Right atrium auricular region (tissue), 2 donors: ENCODE results near the gene MOAP1. TPM values are rescaled to one million over a fixed set of nuclear protein-coding genes. Genes with fewer than 3 reads are reported as not detected.
A peak's percentile ranks its signal among the peaks of the same experiment; 100 is the strongest.
"Not testable (repeated sequence)": the region's sequence is repeated elsewhere in the genome, so short reads cannot be mapped to it uniquely, and the experiment has no call there.

Experiments
- DNase-seq: peaks from one replicate; pipeline ENCODE4 v3.0.0-alpha.2; 2019; ENCODE audit warnings: low spot score
- H3K27ac ChIP-seq, 2 donors: fragments of 200-600 bp; sonication (generic); 1 replicate in 1 of 2; 2 replicates in 1 of 2; pipeline ENCODE4 v1.5.1; 2016 to 2019
- H3K27me3 ChIP-seq, 2 donors: fragments of 200-600 bp; sonication (generic); one replicate each; pipeline versions ENCODE4 v1.5.1 to v1.6.0; 2017 to 2019
- H3K36me3 ChIP-seq: fragments of 200-600 bp; sonication (generic); one replicate; pipeline ENCODE4 v1.5.1; 2016
- H3K4me1 ChIP-seq, 2 donors: fragments of 200-600 bp; sonication (generic); one replicate each; pipeline versions ENCODE4 v1.5.1 to v1.6.0; 2017 to 2019
- H3K4me3 ChIP-seq, 2 donors: fragments of 200-600 bp; sonication (generic); 1 replicate in 1 of 2; 2 replicates in 1 of 2; pipeline ENCODE4 v1.5.1; 2017 to 2019; ENCODE audit warnings: mild to moderate bottlenecking in 1 of 2, moderate library complexity in 1 of 2
- H3K9me3 ChIP-seq, 2 donors: fragments of 200-600 bp; sonication (generic); one replicate each; pipeline ENCODE4 v1.5.1; 2019
- CTCF ChIP-seq, 2 donors: fragments of 200-600 bp; sonication (generic); IDR thresholded peaks; one replicate each; pipeline ENCODE4 v1.5.1; 2019; ENCODE audit warnings: antibody characterized with exemption in 2 of 2
- total RNA-seq, 2 donors: library from RNA; depleted of rRNA; stranded (reverse); fragments of >200 nt; gene quantifications; one replicate each; pipeline ENCODE4 v1.1.0, GENCODE V29; 2016

Gene MOAP1
- total RNA-seq, 2 donors from 2014 or later, result 40.1 to 47.1 TPM

GRCh38 chr14:93163564-93163963 lies 21.1 kb downstream of the MOAP1 start:
- no peak overlapping the region for H3K4me3 ChIP-seq
- no peaks in the 10 kb centered on the region for H3K4me1 ChIP-seq
- no peak overlapping the region for H3K27ac ChIP-seq
- no peaks in the 10 kb centered on the region for H3K27me3 ChIP-seq
- no peak for DNase-seq
- no peaks in the 10 kb centered on the region for H3K36me3 ChIP-seq
- no peaks in the 10 kb centered on the region for H3K9me3 ChIP-seq
- TF ChIP-seq CTCF (IDR thresholded peaks at IDR 0.05), result no peak

GRCh38 chr14:93161411-93161940 lies 23.2 kb downstream of the MOAP1 start:
- no peak for TF ChIP-seq CTCF (IDR thresholded peaks at IDR 0.05)
- Histone ChIP-seq H3K9me3 (no peaks in the 10 kb centered on the region), H3K4me3 (no peak overlapping the region), H3K36me3 (no peaks in the 10 kb centered on the region), H3K27ac (no peak overlapping the region), H3K27me3 (no peaks in the 10 kb centered on the region), H3K4me1 (no peaks in the 10 kb centered on the region)
- DNase-seq, result no peak

GRCh38 chr14:93160353-93160801 lies 24.3 kb downstream of the MOAP1 start:
- H3K4me1 ChIP-seq, result no peaks in the 10 kb centered on the region
- no peaks in the 10 kb centered on the region for H3K27me3 ChIP-seq
- no peak overlapping the region for H3K4me3 ChIP-seq
- H3K27ac ChIP-seq, result no peak overlapping the region
- H3K36me3 ChIP-seq, result no peaks in the 10 kb centered on the region
- peak in 1 of 2 donors; percentile 56 for TF ChIP-seq CTCF (IDR thresholded peaks at IDR 0.05)
- no peak for DNase-seq
- no peaks in the 10 kb centered on the region for H3K9me3 ChIP-seq

- not testable (repeated sequence) for H3K4me1 ChIP-seq, DNase-seq, H3K36me3 ChIP-seq, H3K27me3 ChIP-seq, H3K4me3 ChIP-seq, H3K9me3 ChIP-seq, H3K27ac ChIP-seq
Observed at GRCh38 chr14:93159625-93160352, 24.9 kb downstream of the MOAP1 start.

- H3K27ac ChIP-seq, H3K27me3 ChIP-seq, H3K36me3 ChIP-seq, DNase-seq, H3K9me3 ChIP-seq, H3K4me3 ChIP-seq, H3K4me1 ChIP-seq: not testable (repeated sequence)
Observed at GRCh38 chr14:93158349-93158748, 26.3 kb downstream of the MOAP1 start.

- no peaks in the 10 kb centered on the region for H3K36me3 ChIP-seq
- H3K9me3 ChIP-seq, result no peaks in the 10 kb centered on the region
- H3K4me3 ChIP-seq, result no peak overlapping the region
- H3K4me1 ChIP-seq, result no peaks in the 10 kb centered on the region
- H3K27me3 ChIP-seq, result no peaks in the 10 kb centered on the region
- no peak for TF ChIP-seq CTCF (IDR thresholded peaks at IDR 0.05)
- no peak for DNase-seq
- no peak overlapping the region for H3K27ac ChIP-seq
Observed at GRCh38 chr14:93156693-93157369, 27.9 kb downstream of the MOAP1 start.
